Measurements from ENCODE around the gene FKBP3.
A peak's percentile ranks its signal among the peaks of the same experiment; 100 is the strongest.

DNA sequence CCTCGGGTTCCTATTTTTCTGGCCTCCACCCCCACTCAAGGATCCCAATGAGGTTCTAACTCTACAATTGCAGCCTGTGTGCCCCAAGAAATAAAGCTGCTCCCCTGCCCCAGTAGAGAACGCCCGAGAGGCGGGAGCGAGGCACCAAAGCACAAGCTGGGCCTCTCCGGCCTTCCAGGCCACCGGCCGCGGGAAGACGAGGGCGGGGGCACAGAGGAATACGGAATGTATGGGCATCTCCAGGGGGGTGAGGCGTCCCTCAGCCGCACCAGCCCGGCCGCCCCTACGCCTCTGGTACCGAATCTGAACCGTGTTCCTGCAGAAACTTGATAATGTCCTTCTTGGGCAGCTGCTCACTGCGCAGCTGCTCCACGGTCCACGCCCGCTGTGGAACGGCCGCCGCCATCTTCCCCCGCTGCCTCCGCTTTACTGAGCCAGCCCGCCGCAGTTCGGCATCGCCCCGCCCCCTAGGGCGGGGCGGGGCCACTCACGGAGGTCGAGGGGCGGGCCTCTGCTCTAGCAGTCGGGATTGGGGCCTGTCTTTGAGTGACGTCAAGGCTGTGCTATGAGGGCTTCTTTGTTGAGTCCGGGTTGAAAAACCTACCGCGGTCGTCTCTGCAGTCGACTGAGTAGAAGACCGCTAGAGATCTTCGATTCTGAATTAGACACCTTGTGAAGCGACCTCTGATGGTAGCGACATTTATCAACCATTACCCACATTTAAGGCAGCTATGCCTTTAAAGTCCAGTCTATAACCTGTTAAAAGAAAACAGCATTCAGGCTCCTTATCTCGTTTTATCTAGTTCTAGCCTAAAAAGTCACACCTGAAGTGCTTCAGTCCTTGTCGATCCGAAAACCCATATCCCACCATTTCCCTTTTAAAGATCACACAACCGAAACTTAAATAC, at the start of gene FKBP3:
- TF ChIP-seq CTCF (IDR thresholded peaks at IDR 0.05) (peak in 3 of 6 experiments; percentile 7 to 44 (median 27)), POLR2A (IDR thresholded peaks at IDR 0.05) (peak; percentile 71 to 75)

All from Peyer's patch (tissue), 4 donors.